ENCODE results near the gene C7orf57. TPM values are rescaled to one million over a fixed set of nuclear protein-coding genes. Genes with fewer than 3 reads are reported as not detected.
A peak's percentile ranks its signal among the peaks of the same experiment; 100 is the strongest.

Gene C7orf57
- total RNA-seq, 4 donors from 2014 or later, result 0.57 to 2.3 (median 1.0) TPM

- Histone ChIP-seq H3K9me3 (no peaks in the 10 kb centered on the region), H3K27me3 (no peaks in the 10 kb centered on the region), H3K4me3 (no peak overlapping the region), H3K4me1 (peaks cover 0 to 21% (median 2%) of the 10 kb centered on the region in 3 donors), H3K27ac (no peak overlapping the region), H3K36me3 (peaks cover 9 to 57% (median 31%) of the 10 kb centered on the region in 3 donors)
- no peak for TF ChIP-seq POLR2A (IDR thresholded peaks at IDR 0.05)
- TF ChIP-seq CTCF (IDR thresholded peaks at IDR 0.05), result no peak
- DNase-seq, result no peak
- 77 to 79% methylated on average over 3 to 4 of the region's 5 CpGs for WGBS, 2 donors
- intact Hi-C loops (cut with DNase I), result loop anchor here (10.0 kb wide), 2 partner anchors 74 to 114 kb away; partner anchors contain the start of gene C7orf57
These were observed 73.9 kb downstream of the C7orf57 start for GRCh38 chr7:48108959-48109847.

- WGBS, 2 donors, result 0 to 20% methylated on average over 7 to 9 of the region's 9 CpGs
- TF ChIP-seq CTCF (IDR thresholded peaks at IDR 0.05), result peak; percentile 94 to 100 (median 99)
- no peak for TF ChIP-seq POLR2A (IDR thresholded peaks at IDR 0.05)
- Histone ChIP-seq H3K4me3 (no peak overlapping the region), H3K27me3 (no peaks in the 10 kb centered on the region), H3K4me1 (peaks cover 0 to 26% (median 4%) of the 10 kb centered on the region in 3 donors), H3K27ac (peak overlapping the region in 1 of 4 donors; percentile 3), H3K36me3 (peaks cover 9 to 49% (median 29%) of the 10 kb centered on the region in 3 donors), H3K9me3 (no peaks in the 10 kb centered on the region)
- DNase-seq, result peak; percentile 32
- intact Hi-C loops (cut with DNase I), result loop anchor here (5.0 to 10.0 kb wide), 3 partner anchors 75 to 163 kb away; partner anchors contain the start of genes C7orf57 and PKD1L1
These were observed 74.7 kb downstream of the C7orf57 start for GRCh38 chr7:48109848-48110663.

GRCh38 chr7:48110868-48111267 lies 75.5 kb downstream of the C7orf57 start:
- WGBS, 2 donors, result 66 to 70% methylated on average over 4 of the region's 4 CpGs
- Histone ChIP-seq H3K27ac (peak overlapping the region in 1 of 4 donors; percentile 3), H3K4me3 (no peak overlapping the region), H3K4me1 (peaks cover 0 to 26% (median 4%) of the 10 kb centered on the region in 3 donors), H3K27me3 (no peaks in the 10 kb centered on the region), H3K36me3 (peaks cover 9 to 41% (median 29%) of the 10 kb centered on the region in 3 donors), H3K9me3 (no peaks in the 10 kb centered on the region)
- intact Hi-C loops (cut with DNase I), result loop anchor here (5.0 kb wide), 1 partner anchor 164 kb away; the partner anchor contains the start of gene PKD1L1
- DNase-seq, result no peak
- TF ChIP-seq CTCF (IDR thresholded peaks at IDR 0.05) (no peak), POLR2A (IDR thresholded peaks at IDR 0.05) (no peak)

Other genes starting within 250 kb of the C7orf57 start
- under 1 TPM in 3 of 4 donors, not detected in 1; 0.06 to 0.19 (median 0.13) TPM for gene PKD1L1, start 87.1 kb upstream of the C7orf57 start, total RNA-seq
- 10 to 100 TPM; 15.2 to 31.6 (median 24.0) TPM for gene HUS1, start 55.9 kb upstream of the C7orf57 start, total RNA-seq
- not detected for gene SUN3, start 6.4 kb upstream of the C7orf57 start, total RNA-seq
- gene UPP1, start 53.7 kb downstream of the C7orf57 start, total RNA-seq, result 100 to 1,000 TPM in 1 of 4 donors, 10 to 100 TPM in 3; 21.5 to 178 (median 49.6) TPM
- 1 to 10 TPM in 3 of 4 donors, under 1 TPM in 1; 0.38 to 9.8 (median 4.9) TPM for gene ABCA13, start 135.9 kb downstream of the C7orf57 start, total RNA-seq